AG04449 (cell line): ENCODE measurements around the gene ERCC2.

ENCODE experiments used
- CTCF ChIA-PET: fragments of 350-600 bp; formaldehyde crosslinking; extraction: SDS; loops from one replicate; lab custom pipeline; 2021; ENCODE audit warnings: antibody characterized with exemption; lab: Yijun Ruan, JAX
- POLR2A ChIA-PET: fragments of 400-600, 350-600 bp; formaldehyde crosslinking; extraction: SDS; loops from one replicate; lab custom pipeline; 2020; ENCODE audit warnings: antibody characterized with exemption, inconsistent platforms; lab: Yijun Ruan, JAX
- DNase-seq: peaks from one replicate; pipeline ENCODE4 v3.0.0-alpha.2; 2010; ENCODE audit warnings: low read depth, low spot score
- H3K4me3 ChIP-seq: 2 replicates; pipeline ENCODE4 v1.5.1; 2011; ENCODE audit warnings: low read depth, mild to moderate bottlenecking, control low read depth, low read length
- CTCF ChIP-seq: IDR thresholded peaks from one replicate; pipeline ENCODE4 v1.5.1; 2011; ENCODE audit warnings: mild to moderate bottlenecking, moderate library complexity, low read length, control low read depth, inconsistent platforms; ENCODE audit not compliant: insufficient read depth; ENCODE audit errors: missing control alignments

ERCC2 gene

GRCh38 chr19:45327404-45328143, 42.8 kb downstream of the ERCC2 start:
- DNase-seq, result no peak

GRCh38 chr19:45324349-45324907, 45.9 kb downstream of the ERCC2 start:
- CTCF ChIA-PET, result interaction anchor here (8.2 kb wide), 1 partner anchor 14 kb away, joined by 57 read pairs; no protein-coding TSS in a partner anchor
- no peak for TF ChIP-seq CTCF
- POLR2A ChIA-PET, result no interaction called here

More at GRCh38 chr19:45327404-45328143, 42.8 kb downstream of the ERCC2 start:
- no peak overlapping the region for H3K4me3 ChIP-seq
- CTCF ChIA-PET, result interaction anchor here (0.6 to 8.2 kb wide), 3 partner anchors 10 to 184 kb away, joined by 3 to 57 read pairs (median 16); no protein-coding TSS in a partner anchor
- TF ChIP-seq CTCF, result no peak
- POLR2A ChIA-PET, result no interaction called here

GRCh38 chr19:45323671-45324081, 46.7 kb downstream of the ERCC2 start:
- no peak for DNase-seq
- TF ChIP-seq CTCF, result no peak
- peak overlapping the region; percentile 33 for H3K4me3 ChIP-seq
- POLR2A ChIA-PET, result no interaction called here
- CTCF ChIA-PET, result interaction anchor here (8.2 kb wide), 1 partner anchor 15 kb away, joined by 57 read pairs; no protein-coding TSS in a partner anchor

More at GRCh38 chr19:45324349-45324907, 45.9 kb downstream of the ERCC2 start:
- no peak for DNase-seq
- no peak overlapping the region for H3K4me3 ChIP-seq

GRCh38 chr19:45322744-45323281, 47.6 kb downstream of the ERCC2 start, which contains the start of gene CKM:
CKM (minus strand) TSS chr19:45322875; CDS start chr19:45319713, 3,162 bp downstream.
- no peak for TF ChIP-seq CTCF
- peak within 1 kb of the TSS; percentile 33 for H3K4me3 ChIP-seq
- ChIA-PET CTCF (interaction anchor here (8.2 kb wide), 1 partner anchor 16 kb away, joined by 57 read pairs; no protein-coding TSS in a partner anchor), POLR2A (no interaction called here)
- DNase-seq, result no peak

- ChIA-PET CTCF (interaction anchor here (8.2 kb wide), 1 partner anchor 16 kb away, joined by 57 read pairs; no protein-coding TSS in a partner anchor), POLR2A (no interaction called here)
- H3K4me3 ChIP-seq, result no peak overlapping the region
- DNase-seq, result no peak
- no peak for TF ChIP-seq CTCF
Observed at GRCh38 chr19:45322311-45322710, 48.1 kb downstream of the ERCC2 start.
